ENCODE data around the gene ACTA1. TPM values are rescaled to one million over a fixed set of nuclear protein-coding genes. Genes with fewer than 3 reads are reported as not detected.
"Not testable (repeated sequence)": the region's sequence is repeated elsewhere in the genome, so short reads cannot be mapped to it uniquely, and the experiment has no call there.

The ACTA1 gene
- total RNA-seq, 4 donors from 2014 or later = 0.21 to 10.8 (median 1.7) TPM

DNA sequence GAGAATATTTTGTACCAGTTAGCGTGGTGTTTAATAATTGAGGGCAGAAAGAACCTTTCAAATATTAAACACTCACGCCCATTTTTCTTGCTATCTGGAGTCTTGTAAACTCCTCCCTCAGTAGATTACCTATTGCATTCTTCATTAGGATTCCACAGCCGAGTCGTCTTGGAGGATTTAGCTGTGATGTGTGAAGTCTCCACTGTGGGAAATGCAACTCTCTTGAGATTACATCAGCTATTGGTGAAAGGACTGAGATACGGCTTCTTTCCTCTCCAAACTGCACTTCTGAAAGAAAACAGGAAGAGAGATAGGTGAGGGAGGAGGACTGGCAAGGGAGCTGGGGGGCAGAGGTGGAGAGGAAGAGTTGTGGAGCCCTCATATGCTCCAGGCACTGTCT, 36.1 kb downstream of the ACTA1 start:
- no peak for DNase-seq (ENCODE audit: low spot score in 2 of 2)
- no peak overlapping the region for H3K4me3 ChIP-seq (ENCODE audit: low read depth, poor library complexity, severe bottlenecking)
- WGBS, 2 donors = 48 to 50% methylated on average over 5 of the region's 5 CpGs
- intact Hi-C loops (cut with DNase I; ENCODE audit: low total_unique reads) = no loop called here
- TF ChIP-seq, protein P1, sequence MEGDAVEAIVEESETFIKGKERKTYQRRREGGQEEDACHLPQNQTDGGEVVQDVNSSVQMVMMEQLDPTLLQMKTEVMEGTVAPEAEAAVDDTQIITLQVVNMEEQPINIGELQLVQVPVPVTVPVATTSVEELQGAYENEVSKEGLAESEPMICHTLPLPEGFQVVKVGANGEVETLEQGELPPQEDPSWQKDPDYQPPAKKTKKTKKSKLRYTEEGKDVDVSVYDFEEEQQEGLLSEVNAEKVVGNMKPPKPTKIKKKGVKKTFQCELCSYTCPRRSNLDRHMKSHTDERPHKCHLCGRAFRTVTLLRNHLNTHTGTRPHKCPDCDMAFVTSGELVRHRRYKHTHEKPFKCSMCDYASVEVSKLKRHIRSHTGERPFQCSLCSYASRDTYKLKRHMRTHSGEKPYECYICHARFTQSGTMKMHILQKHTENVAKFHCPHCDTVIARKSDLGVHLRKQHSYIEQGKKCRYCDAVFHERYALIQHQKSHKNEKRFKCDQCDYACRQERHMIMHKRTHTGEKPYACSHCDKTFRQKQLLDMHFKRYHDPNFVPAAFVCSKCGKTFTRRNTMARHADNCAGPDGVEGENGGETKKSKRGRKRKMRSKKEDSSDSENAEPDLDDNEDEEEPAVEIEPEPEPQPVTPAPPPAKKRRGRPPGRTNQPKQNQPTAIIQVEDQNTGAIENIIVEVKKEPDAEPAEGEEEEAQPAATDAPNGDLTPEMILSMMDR (IDR thresholded peaks at IDR 0.05) = no peak
- TF ChIP-seq POLR2A (IDR thresholded peaks at IDR 0.05) = no peak

DNA sequence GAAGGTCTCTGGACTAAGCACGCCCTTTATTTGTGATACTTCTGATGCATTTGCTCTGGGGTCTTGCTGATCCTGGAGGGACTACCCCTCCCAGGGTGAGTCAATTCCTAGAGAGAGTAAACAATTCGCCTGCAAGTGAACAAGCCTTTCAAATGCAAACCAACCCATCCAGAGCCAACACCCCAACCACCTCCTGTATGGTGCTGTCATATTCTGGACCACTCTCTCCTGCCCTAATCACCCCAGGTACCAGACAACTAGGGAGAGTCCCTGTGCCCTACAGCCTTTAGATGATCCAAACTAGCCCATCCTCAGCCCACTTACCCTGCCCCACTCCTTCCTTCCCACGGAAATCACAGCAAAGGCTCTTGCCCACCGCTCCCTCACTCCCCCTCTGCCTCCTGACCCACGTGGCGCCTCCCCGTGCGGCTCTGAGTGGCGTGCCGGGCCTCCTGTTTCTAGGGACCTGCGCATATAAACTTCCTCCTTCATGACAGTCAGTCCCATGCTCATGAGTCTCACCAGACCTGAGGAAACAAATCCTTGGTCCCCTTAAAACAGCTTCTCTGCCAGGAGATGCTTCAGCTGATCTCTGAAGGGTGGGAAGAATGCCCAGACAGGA, 37.2 kb downstream of the ACTA1 start:
- no peak overlapping the region for H3K4me3 ChIP-seq (ENCODE audit: low read depth, poor library complexity, severe bottlenecking)
- 26 to 41% methylated on average over 11 of the region's 11 CpGs for WGBS, 2 donors
- no peak for TF ChIP-seq POLR2A (IDR thresholded peaks at IDR 0.05)
- TF ChIP-seq, protein P1 (IDR thresholded peaks at IDR 0.05) = no peak
- intact Hi-C loops (cut with DNase I; ENCODE audit: low total_unique reads) = no loop called here
- no peak for DNase-seq (ENCODE audit: low spot score in 2 of 2)

DNA sequence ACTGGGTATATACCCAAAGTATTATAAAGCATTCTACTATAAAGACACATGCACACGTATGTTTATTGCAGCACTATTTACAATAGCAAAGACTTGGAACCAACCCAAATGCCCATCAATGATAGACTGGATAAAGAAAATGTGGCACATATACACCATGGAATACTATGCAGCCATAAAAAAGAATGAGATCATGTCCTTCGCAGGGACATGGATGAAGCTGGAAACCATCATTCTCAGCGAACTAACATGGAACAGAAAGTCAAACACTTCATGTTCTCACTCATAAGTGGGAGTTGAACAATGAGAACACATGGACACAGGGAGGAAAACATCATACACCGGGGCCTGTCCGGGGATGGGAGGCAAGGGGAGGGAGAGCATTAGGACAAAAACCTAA, 39.4 kb downstream of the ACTA1 start:
- WGBS, 2 donors = 89 to 94% methylated on average over 5 of the region's 5 CpGs

DNA sequence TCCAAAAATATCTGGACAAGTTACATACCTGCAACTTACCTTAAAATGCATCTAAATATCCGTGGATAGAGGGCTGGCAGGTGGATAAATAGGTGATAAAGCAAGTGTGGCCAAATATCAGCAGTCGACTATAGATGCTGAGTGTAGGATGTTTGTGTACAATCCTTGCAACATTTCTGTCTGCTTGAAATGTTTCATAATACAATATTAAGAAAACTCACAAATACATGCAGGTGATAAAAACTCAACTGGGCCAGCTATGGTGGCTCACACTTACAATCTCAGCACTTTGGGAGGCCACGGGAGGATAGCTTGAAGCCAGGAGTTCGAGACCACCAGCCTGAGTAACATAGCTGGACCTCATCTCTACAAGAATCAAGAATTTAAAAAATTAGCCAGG, 41.0 kb downstream of the ACTA1 start:
- no peak for DNase-seq (ENCODE audit: low spot score in 2 of 2)
- intact Hi-C loops (cut with DNase I; ENCODE audit: low total_unique reads) = no loop called here
- no peak overlapping the region for H3K4me3 ChIP-seq (ENCODE audit: low read depth, poor library complexity, severe bottlenecking)
- 74 to 81% methylated on average over 4 of the region's 4 CpGs for WGBS, 2 donors
- TF ChIP-seq, protein P1 (IDR thresholded peaks at IDR 0.05) = no peak
- TF ChIP-seq POLR2A (IDR thresholded peaks at IDR 0.05) = no peak

More for the DNA sequence above, 39.4 kb downstream of the ACTA1 start:
- H3K4me3 ChIP-seq (ENCODE audit: low read depth, poor library complexity, severe bottlenecking); intact Hi-C loops (cut with DNase I; ENCODE audit: low total_unique reads); DNase-seq (ENCODE audit: low spot score in 2 of 2): not testable (repeated sequence)

DNA sequence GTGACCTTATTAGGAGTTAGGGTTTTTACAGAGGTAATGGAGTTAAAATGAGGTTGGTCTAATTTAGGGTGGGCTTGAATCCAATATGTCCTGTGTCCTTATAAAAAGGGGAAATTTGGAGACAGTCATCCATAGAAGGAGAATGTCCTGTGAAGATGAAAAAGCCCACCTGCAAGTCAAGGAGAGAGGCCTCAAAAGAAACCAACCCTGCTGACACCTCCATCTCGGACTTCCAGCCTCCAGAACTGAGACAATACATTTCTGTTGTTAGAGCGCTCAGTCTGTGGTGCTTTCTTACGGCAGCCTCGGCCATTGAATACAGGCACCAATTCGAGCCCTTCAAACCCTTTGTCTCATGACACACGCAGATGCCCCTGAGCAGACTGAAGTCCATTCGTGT, 43.8 kb downstream of the ACTA1 start:
- no peak for DNase-seq (ENCODE audit: low spot score in 2 of 2)
- TF ChIP-seq, protein P1 (IDR thresholded peaks at IDR 0.05) = no peak
- TF ChIP-seq POLR2A (IDR thresholded peaks at IDR 0.05) = no peak
- H3K4me3 ChIP-seq (ENCODE audit: low read depth, poor library complexity, severe bottlenecking) = no peak overlapping the region
- 89 to 97% methylated on average over 7 of the region's 7 CpGs for WGBS, 2 donors
- intact Hi-C loops (cut with DNase I; ENCODE audit: low total_unique reads) = no loop called here

DNA sequence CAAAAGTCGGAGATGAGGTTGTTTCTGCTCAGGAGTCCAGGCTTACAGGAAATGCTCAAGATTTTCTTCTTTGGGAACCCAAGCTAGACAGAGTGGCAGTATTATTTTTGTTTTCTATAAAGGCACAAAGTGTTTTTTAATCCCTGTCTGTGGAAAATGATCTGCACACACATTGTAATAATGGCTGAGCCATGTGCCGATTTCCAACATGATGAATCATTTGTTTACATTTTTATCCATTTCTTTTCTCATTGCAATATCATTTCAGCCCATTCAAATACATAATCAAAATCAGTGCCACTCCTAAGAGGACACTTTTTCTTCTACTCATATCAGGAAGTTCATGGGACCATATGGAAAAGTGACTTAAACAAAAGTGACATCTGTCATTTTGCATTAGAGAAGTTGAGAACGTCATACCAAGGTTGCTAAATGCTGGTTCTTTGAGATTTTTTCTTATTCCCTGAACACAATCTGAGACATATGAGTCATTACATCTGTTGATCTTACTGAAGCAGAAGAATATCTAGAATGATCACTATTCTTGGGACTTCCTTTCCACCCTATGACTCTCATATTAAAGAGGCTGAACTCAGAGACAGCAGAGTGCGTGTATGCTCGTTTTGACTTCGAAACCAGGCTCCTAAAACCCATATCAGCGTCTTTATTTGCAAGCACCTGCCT, 44.9 kb downstream of the ACTA1 start:
- 69% methylated on average over 7 of the region's 7 CpGs for WGBS, 2 donors
- TF ChIP-seq, protein P1 (IDR thresholded peaks at IDR 0.05) = no peak
- no peak for TF ChIP-seq POLR2A (IDR thresholded peaks at IDR 0.05)
- intact Hi-C loops (cut with DNase I; ENCODE audit: low total_unique reads) = no loop called here
- no peak overlapping the region for H3K4me3 ChIP-seq (ENCODE audit: low read depth, poor library complexity, severe bottlenecking)
- DNase-seq (ENCODE audit: low spot score in 2 of 2) = no peak
